ENCODE results near the gene ATXN1. TPM values are rescaled to one million over a fixed set of nuclear protein-coding genes. Genes with fewer than 3 reads are reported as not detected.

The ATXN1 gene
- polyA plus RNA-seq, 1 donor, result 14.7 TPM

DNA sequence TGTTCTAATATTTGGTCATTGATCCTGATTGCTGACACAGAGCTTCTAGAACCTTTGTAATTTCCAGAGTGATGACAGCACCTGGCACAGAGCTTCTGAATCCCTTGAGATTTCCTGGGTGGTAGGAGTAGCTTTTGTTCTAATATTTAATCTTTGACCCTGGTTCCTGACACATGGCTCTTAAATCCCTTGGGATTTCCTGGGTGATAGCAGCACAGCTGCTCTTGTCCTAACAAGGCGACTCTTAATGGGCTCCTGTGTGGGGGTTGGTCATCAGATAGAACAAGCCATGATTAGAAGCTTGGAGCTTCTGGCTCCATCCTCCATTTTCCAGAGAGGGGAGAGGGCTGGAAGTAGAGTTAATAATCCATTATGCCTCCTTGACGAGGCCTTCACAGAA lies 504.5 kb downstream of the ATXN1 start:
- DNase-seq (ENCODE audit: low read depth), result no peak

GRCh38 chr6:16254535-16254934 lies 506.7 kb downstream of the ATXN1 start:
- no peak for DNase-seq (ENCODE audit: low read depth)

DNA sequence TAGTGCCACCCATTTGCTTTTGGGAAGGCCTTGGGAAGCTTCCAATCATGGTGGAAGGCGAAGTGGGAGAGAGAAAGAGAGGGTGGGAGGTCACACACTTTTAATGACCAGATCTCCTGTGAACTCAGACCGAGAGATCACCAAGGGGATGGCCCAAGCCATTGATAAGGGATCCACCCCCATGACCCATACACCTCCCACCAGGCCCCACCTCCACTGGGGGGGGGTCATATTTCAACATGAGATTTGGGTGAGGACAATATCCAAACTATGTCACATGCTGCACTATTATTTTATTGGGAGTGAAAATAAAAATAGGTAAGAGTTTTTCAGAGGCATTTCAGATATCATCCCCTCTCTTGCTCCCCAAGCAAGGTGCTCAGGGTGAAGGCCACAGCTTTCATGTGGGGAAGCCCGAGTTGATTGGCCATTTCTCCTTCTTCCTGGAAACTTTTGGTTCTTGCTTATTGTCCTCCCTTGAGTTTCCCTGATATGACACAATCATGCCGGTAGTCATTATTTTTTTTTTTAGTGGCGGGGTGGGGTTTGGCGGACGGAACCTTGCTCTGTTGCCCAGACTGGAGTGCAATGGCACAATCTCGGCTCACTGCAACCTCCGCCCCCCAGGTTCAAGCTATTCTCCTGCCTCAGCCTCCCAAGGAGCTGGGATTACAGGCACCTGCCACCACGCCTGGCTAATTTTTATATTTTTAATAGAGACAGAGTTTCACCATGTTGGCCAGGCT lies 507.7 kb downstream of the ATXN1 start:
- DNase-seq (ENCODE audit: low read depth), result no peak

- DNase-seq (ENCODE audit: low read depth), result no peak
Observed at GRCh38 chr6:16252686-16253299, 508.5 kb downstream of the ATXN1 start.

GRCh38 chr6:16251706-16252105 lies 509.6 kb downstream of the ATXN1 start:
- no peak for DNase-seq (ENCODE audit: low read depth)

DNA sequence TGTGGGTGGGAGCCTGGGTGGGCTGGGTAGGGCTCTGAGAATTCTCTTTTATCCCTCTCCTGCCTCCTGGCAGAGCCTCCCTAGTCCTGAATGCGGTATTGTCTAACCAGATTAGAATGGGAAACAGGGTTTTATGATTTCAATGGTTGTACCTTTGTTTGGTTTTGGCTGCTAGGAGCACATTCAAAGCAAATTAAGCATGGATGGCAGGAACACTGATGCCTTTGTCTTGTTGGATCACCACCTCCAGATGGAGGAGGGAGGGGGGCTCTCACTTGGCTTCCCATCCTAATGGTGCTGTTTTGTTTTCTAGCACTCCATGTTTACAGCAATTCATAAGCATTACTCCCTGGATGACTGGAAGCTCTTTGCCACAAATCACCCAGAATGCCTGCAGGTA lies 511.3 kb downstream of the ATXN1 start:
- no peak for DNase-seq (ENCODE audit: low read depth)
